ENCODE measurements around the gene SIGLEC7.

SIGLEC7 gene

GRCh38 chr19:51097796-51098195, 44.3 kb upstream of the SIGLEC7 start:
- Histone ChIP-seq H3K4me1 (ENCODE audit: control extremely low read depth in 1 of 4, control insufficient read depth in 4 of 4, insufficient read depth in 4 of 4, low read length in 3 of 4) (no peaks in the 10 kb centered on the region), H3K27me3 (replicated peaks in 2 of 5; ENCODE audit: control insufficient read depth in 4 of 5, insufficient read depth in 5 of 5, low read length in 4 of 5) (no peaks in the 10 kb centered on the region), H3K4me3 (ENCODE audit: control insufficient read depth in 1 of 7, extremely low read depth in 1 of 7, insufficient read depth in 4 of 7, low read depth in 2 of 7, low read length in 6 of 7) (no peak overlapping the region), H3K9me3 (ENCODE audit: control extremely low read depth in 1 of 5, control insufficient read depth in 4 of 5, insufficient read depth in 2 of 5, low read depth in 1 of 5, low read length in 4 of 5) (no peaks in the 10 kb centered on the region), H3K27ac (ENCODE audit: insufficient read depth in 1 of 2, low read depth in 1 of 2, low read length in 2 of 2, poor library complexity in 1 of 2, severe bottlenecking in 2 of 2) (no peak overlapping the region), H3K36me3 (ENCODE audit: control insufficient read depth in 4 of 4, insufficient read depth in 4 of 4, low read length in 3 of 4) (peaks cover 0 to 41% (median 19%) of the 10 kb centered on the region in 4 experiments)
- WGBS (ENCODE audit: insufficient coverage): 90% methylated on average over 19 of the region's 20 CpGs
- ChIA-PET CTCF (no interaction called here), POLR2A (no interaction called here)
- DNase-seq: no peak

DNA sequence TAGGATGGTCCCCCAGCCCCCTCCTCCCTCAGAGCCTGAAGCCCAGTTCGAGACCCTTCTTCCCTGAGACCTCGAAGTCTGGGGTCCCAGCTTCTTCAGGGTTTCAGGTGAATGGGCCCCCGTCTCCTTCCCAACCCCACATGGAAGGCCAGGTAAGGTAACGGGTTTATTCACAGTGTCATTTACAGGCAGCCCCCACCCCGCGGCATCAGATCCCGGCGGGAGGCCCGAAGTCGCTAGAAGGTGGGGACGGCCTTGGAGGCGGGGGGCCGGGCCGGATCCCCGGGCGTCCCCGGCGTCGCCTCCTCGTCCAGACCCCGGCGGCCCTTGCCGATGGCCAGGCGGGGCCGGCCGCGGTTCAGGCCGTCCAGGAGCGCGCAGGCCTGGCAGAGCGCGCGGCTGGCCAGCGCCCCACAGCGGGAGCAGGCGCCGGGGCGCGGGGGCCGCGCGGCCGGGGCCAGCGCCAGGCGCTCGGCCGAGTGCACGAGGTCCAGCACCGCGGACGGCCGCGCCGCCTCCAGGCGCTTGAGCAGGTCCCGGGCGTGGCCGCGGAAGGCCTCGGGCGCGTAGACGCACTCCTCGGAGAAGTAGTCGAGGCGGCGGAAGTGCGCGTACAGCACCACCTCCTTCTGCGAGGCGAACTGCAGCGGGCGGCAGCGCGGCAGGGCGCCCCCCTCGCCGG, 43.6 kb upstream of the SIGLEC7 start:
- 71% methylated on average over 74 of the region's 78 CpGs for WGBS (ENCODE audit: insufficient coverage)

GRCh38 chr19:51099047-51099382, 43.1 kb upstream of the SIGLEC7 start:
- peaks cover 0 to 49% (median 28%) of the 10 kb centered on the region in 4 experiments for H3K36me3 ChIP-seq (ENCODE audit: control insufficient read depth in 4 of 4, insufficient read depth in 4 of 4, low read length in 3 of 4)
- H3K4me3 ChIP-seq (ENCODE audit: control insufficient read depth in 1 of 7, extremely low read depth in 1 of 7, insufficient read depth in 4 of 7, low read depth in 2 of 7, low read length in 6 of 7): peak overlapping the region in 1 of 7 experiments; percentile 43
- H3K4me1 ChIP-seq (ENCODE audit: control extremely low read depth in 1 of 4, control insufficient read depth in 4 of 4, insufficient read depth in 4 of 4, low read length in 3 of 4): no peaks in the 10 kb centered on the region
- WGBS (ENCODE audit: insufficient coverage): 59% methylated on average over 21 of the region's 22 CpGs
- POLR2A ChIA-PET: no interaction called here
- H3K27me3 ChIP-seq (replicated peaks in 2 of 5; ENCODE audit: control insufficient read depth in 4 of 5, insufficient read depth in 5 of 5, low read length in 4 of 5): no peaks in the 10 kb centered on the region
- no peak for DNase-seq
- no peaks in the 10 kb centered on the region for H3K9me3 ChIP-seq (ENCODE audit: control extremely low read depth in 1 of 5, control insufficient read depth in 4 of 5, insufficient read depth in 2 of 5, low read depth in 1 of 5, low read length in 4 of 5)
- CTCF ChIA-PET: no interaction called here
- H3K27ac ChIP-seq (ENCODE audit: insufficient read depth in 1 of 2, low read depth in 1 of 2, low read length in 2 of 2, poor library complexity in 1 of 2, severe bottlenecking in 2 of 2): no peak overlapping the region

More for the DNA sequence above, 43.6 kb upstream of the SIGLEC7 start:
- peak overlapping the region in 1 of 7 experiments; percentile 43 for H3K4me3 ChIP-seq (ENCODE audit: control insufficient read depth in 1 of 7, extremely low read depth in 1 of 7, insufficient read depth in 4 of 7, low read depth in 2 of 7, low read length in 6 of 7)
- no peak overlapping the region for H3K27ac ChIP-seq (ENCODE audit: insufficient read depth in 1 of 2, low read depth in 1 of 2, low read length in 2 of 2, poor library complexity in 1 of 2, severe bottlenecking in 2 of 2)
- ChIA-PET CTCF (no interaction called here), POLR2A (no interaction called here)
- no peaks in the 10 kb centered on the region for H3K9me3 ChIP-seq (ENCODE audit: control extremely low read depth in 1 of 5, control insufficient read depth in 4 of 5, insufficient read depth in 2 of 5, low read depth in 1 of 5, low read length in 4 of 5)
- H3K36me3 ChIP-seq (ENCODE audit: control insufficient read depth in 4 of 4, insufficient read depth in 4 of 4, low read length in 3 of 4): peaks cover 0 to 44% (median 23%) of the 10 kb centered on the region in 4 experiments
- peak; percentile 53 to 75 (median 73) for DNase-seq
- no peaks in the 10 kb centered on the region for H3K27me3 ChIP-seq (replicated peaks in 2 of 5; ENCODE audit: control insufficient read depth in 4 of 5, insufficient read depth in 5 of 5, low read length in 4 of 5)
- no peaks in the 10 kb centered on the region for H3K4me1 ChIP-seq (ENCODE audit: control extremely low read depth in 1 of 4, control insufficient read depth in 4 of 4, insufficient read depth in 4 of 4, low read length in 3 of 4)

DNA sequence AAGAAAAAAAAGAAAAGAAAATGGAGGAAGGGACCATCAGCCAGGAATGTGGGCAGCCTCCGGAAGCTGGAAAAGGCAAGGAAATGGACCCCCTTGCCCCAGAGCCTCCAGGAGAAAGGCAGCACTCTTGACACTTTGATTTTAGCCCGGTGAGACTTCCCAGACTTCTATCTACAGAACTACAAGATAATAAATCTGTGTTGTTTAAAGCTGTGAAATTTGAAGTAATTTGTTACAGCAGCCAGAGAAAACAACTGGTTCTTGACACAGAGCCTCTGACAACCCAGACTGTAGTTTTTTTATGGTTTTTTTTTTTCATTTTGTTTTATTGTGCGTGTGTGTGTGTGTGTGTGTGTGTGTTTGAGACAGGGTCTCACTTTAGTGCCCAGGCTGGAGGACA, 41.5 kb upstream of the SIGLEC7 start:
- H3K27ac ChIP-seq (ENCODE audit: insufficient read depth in 1 of 2, low read depth in 1 of 2, low read length in 2 of 2, poor library complexity in 1 of 2, severe bottlenecking in 2 of 2): peak overlapping the region in 1 of 2 experiments; percentile 14
- no peak overlapping the region for H3K4me3 ChIP-seq (ENCODE audit: control insufficient read depth in 1 of 7, extremely low read depth in 1 of 7, insufficient read depth in 4 of 7, low read depth in 2 of 7, low read length in 6 of 7)
- ChIA-PET CTCF (interaction anchor here (1.3 kb wide), 1 partner anchor 20 kb away, joined by 3 read pairs; no protein-coding TSS in a partner anchor), POLR2A (no interaction called here)
- no peak for DNase-seq
- WGBS (ENCODE audit: insufficient coverage): 100% methylated on average over 1 of the region's 3 CpGs
- peaks cover 0 to 57% (median 35%) of the 10 kb centered on the region in 4 experiments for H3K36me3 ChIP-seq (ENCODE audit: control insufficient read depth in 4 of 4, insufficient read depth in 4 of 4, low read length in 3 of 4)
- no peaks in the 10 kb centered on the region for H3K9me3 ChIP-seq (ENCODE audit: control extremely low read depth in 1 of 5, control insufficient read depth in 4 of 5, insufficient read depth in 2 of 5, low read depth in 1 of 5, low read length in 4 of 5)
- no peaks in the 10 kb centered on the region for H3K27me3 ChIP-seq (replicated peaks in 2 of 5; ENCODE audit: control insufficient read depth in 4 of 5, insufficient read depth in 5 of 5, low read length in 4 of 5)
- no peaks in the 10 kb centered on the region for H3K4me1 ChIP-seq (ENCODE audit: control extremely low read depth in 1 of 4, control insufficient read depth in 4 of 4, insufficient read depth in 4 of 4, low read length in 3 of 4)

DNA sequence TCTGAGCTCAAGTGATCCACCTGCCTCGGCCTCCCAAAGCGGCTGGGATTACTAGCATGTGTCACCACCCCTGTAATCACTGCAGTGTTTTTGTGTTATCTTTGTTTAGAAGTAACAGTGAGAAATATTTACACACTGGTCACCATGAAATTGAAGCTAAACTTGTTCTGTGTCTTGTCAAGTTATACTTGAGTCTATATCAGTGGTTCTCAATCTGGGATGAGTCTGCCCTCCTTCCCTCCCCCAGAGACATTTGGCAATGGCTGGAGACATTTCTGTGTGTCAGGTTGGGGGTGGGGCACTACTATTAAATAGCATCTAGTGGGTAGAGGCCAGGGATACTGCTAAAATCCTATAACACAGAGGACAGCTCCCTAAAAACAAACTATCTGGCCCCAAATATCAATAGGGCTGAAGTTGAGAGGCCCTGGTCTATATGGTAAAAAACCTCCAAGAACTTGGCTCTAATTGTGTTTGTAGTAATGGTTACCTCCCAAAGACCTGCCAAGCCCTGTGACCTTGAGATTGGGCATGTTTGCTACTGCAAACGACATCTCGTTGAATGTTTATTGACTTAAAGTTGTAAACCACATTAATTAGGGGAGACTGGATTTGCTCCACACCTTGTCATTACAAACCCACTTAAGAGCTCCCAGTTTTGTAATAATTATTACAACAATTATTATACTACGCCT, 40.8 kb upstream of the SIGLEC7 start:
- H3K27me3 ChIP-seq (replicated peaks in 2 of 5; ENCODE audit: control insufficient read depth in 4 of 5, insufficient read depth in 5 of 5, low read length in 4 of 5): no peaks in the 10 kb centered on the region
- H3K4me1 ChIP-seq (ENCODE audit: control extremely low read depth in 1 of 4, control insufficient read depth in 4 of 4, insufficient read depth in 4 of 4, low read length in 3 of 4): no peaks in the 10 kb centered on the region
- DNase-seq: no peak
- ChIA-PET POLR2A (no interaction called here), CTCF (interaction anchor here (1.1 to 1.6 kb wide), 3 partner anchors 9 to 46 kb away, joined by 3 to 5 read pairs (median 4); no protein-coding TSS in a partner anchor)
- H3K27ac ChIP-seq (ENCODE audit: insufficient read depth in 1 of 2, low read depth in 1 of 2, low read length in 2 of 2, poor library complexity in 1 of 2, severe bottlenecking in 2 of 2): no peak overlapping the region
- H3K4me3 ChIP-seq (ENCODE audit: control insufficient read depth in 1 of 7, extremely low read depth in 1 of 7, insufficient read depth in 4 of 7, low read depth in 2 of 7, low read length in 6 of 7): no peak overlapping the region
- WGBS (ENCODE audit: insufficient coverage): 100% methylated on average over 2 of the region's 5 CpGs
- H3K36me3 ChIP-seq (ENCODE audit: control insufficient read depth in 4 of 4, insufficient read depth in 4 of 4, low read length in 3 of 4): peaks cover 0 to 57% (median 37%) of the 10 kb centered on the region in 4 experiments
- H3K9me3 ChIP-seq (ENCODE audit: control extremely low read depth in 1 of 5, control insufficient read depth in 4 of 5, insufficient read depth in 2 of 5, low read depth in 1 of 5, low read length in 4 of 5): no peaks in the 10 kb centered on the region

- H3K9me3 ChIP-seq (ENCODE audit: control extremely low read depth in 1 of 5, control insufficient read depth in 4 of 5, insufficient read depth in 2 of 5, low read depth in 1 of 5, low read length in 4 of 5): no peaks in the 10 kb centered on the region
- no peaks in the 10 kb centered on the region for H3K27me3 ChIP-seq (replicated peaks in 2 of 5; ENCODE audit: control insufficient read depth in 4 of 5, insufficient read depth in 5 of 5, low read length in 4 of 5)
- peaks cover 0 to 52% (median 35%) of the 10 kb centered on the region in 4 experiments for H3K36me3 ChIP-seq (ENCODE audit: control insufficient read depth in 4 of 4, insufficient read depth in 4 of 4, low read length in 3 of 4)
- ChIA-PET POLR2A (no interaction called here), CTCF (no interaction called here)
- H3K4me1 ChIP-seq (ENCODE audit: control extremely low read depth in 1 of 4, control insufficient read depth in 4 of 4, insufficient read depth in 4 of 4, low read length in 3 of 4): peaks cover 0 to 12% (median 7%) of the 10 kb centered on the region in 4 experiments
- 83% methylated on average over 1 of the region's 7 CpGs for WGBS (ENCODE audit: insufficient coverage)
- no peak for DNase-seq
- no peak overlapping the region for H3K4me3 ChIP-seq (ENCODE audit: control insufficient read depth in 1 of 7, extremely low read depth in 1 of 7, insufficient read depth in 4 of 7, low read depth in 2 of 7, low read length in 6 of 7)
- no peak overlapping the region for H3K27ac ChIP-seq (ENCODE audit: insufficient read depth in 1 of 2, low read depth in 1 of 2, low read length in 2 of 2, poor library complexity in 1 of 2, severe bottlenecking in 2 of 2)
Measured at GRCh38 chr19:51102991-51103390, 39.1 kb upstream of the SIGLEC7 start.

DNA sequence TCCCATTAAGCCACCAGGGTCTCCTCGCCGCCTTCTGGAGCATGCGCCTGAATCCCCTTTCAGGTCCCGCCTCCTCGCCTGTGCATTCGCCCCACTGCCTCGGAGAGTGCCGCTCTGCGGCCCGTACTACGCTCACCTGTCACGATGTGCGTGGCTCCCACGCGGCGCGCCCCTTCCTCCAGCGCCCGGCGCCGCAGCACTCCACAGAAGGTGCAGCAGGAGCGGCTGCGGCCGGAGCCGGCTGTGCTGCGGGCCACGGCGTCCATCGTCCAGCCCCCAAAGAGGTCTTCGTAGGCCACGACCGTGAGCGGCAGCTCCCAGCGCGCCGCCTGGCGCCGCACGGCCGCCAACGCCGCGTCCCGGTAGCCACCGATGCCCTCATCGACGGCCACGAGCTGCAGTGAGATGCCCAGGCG, 38.2 kb upstream of the SIGLEC7 start:
- POLR2A ChIA-PET: no interaction called here
- peaks cover 0 to 52% (median 33%) of the 10 kb centered on the region in 4 experiments for H3K36me3 ChIP-seq (ENCODE audit: control insufficient read depth in 4 of 4, insufficient read depth in 4 of 4, low read length in 3 of 4)
- CTCF ChIA-PET: interaction anchor here (0.6 kb wide), 1 partner anchor 335 kb away, joined by 3 read pairs; no protein-coding TSS in a partner anchor

More for the DNA sequence above, 38.2 kb upstream of the SIGLEC7 start:
- Histone ChIP-seq H3K4me1 (ENCODE audit: control extremely low read depth in 1 of 4, control insufficient read depth in 4 of 4, insufficient read depth in 4 of 4, low read length in 3 of 4) (peaks cover 0 to 16% (median 10%) of the 10 kb centered on the region in 4 experiments), H3K27ac (ENCODE audit: insufficient read depth in 1 of 2, low read depth in 1 of 2, low read length in 2 of 2, poor library complexity in 1 of 2, severe bottlenecking in 2 of 2) (no peak overlapping the region), H3K9me3 (ENCODE audit: control extremely low read depth in 1 of 5, control insufficient read depth in 4 of 5, insufficient read depth in 2 of 5, low read depth in 1 of 5, low read length in 4 of 5) (no peaks in the 10 kb centered on the region), H3K27me3 (replicated peaks in 2 of 5; ENCODE audit: control insufficient read depth in 4 of 5, insufficient read depth in 5 of 5, low read length in 4 of 5) (no peaks in the 10 kb centered on the region), H3K4me3 (ENCODE audit: control insufficient read depth in 1 of 7, extremely low read depth in 1 of 7, insufficient read depth in 4 of 7, low read depth in 2 of 7, low read length in 6 of 7) (no peak overlapping the region)
- 95% methylated on average over 49 of the region's 49 CpGs for whole genome bisulfite sequencing (ENCODE audit: insufficient coverage)
- no peak for DNase-seq
